Stimulated activated effector memory CD8-positive, alpha-beta T cell treated with anti-CD3 and anti-CD28 coated beads, Interleukin-12 subunit alpha, Interleukin-12 subunit beta, amount 100 ng/mL, for 72 hours (primary cell): ENCODE results near the gene BCKDHA.
A peak's percentile ranks its signal among the peaks of the same experiment; 100 is the strongest.

Experiments used
- ATAC-seq: fragments of 150-1000 bp; cut with Tn5 transposase; 2 replicates; pipeline ENCODE4 v1.10.0; 2021
- DNase-seq, 2 donors: peaks; one replicate each; pipeline ENCODE4 v3.0.0; 2021 to 2022; ENCODE audit warnings: low spot score in 2 of 2
- H3K27ac Mint-ChIP-seq: one replicate; pipeline ENCODE4 v1.8.0; 2022; ENCODE audit warnings: mild to moderate bottlenecking, mixed read lengths
- H3K36me3 Mint-ChIP-seq: one replicate; pipeline ENCODE4 v1.8.0; 2022; ENCODE audit warnings: mild to moderate bottlenecking, mixed read lengths
- H3K4me1 Mint-ChIP-seq: one replicate; pipeline ENCODE4 v1.8.0; 2022; ENCODE audit warnings: mixed read lengths
- H3K4me3 Mint-ChIP-seq: one replicate; pipeline ENCODE4 v1.8.0; 2022; ENCODE audit warnings: mild to moderate bottlenecking, mixed read lengths
- H3K9me3 Mint-ChIP-seq: one replicate; pipeline ENCODE4 v1.8.0; 2022; ENCODE audit warnings: mixed read lengths

Gene BCKDHA

GRCh38 chr19:41397086-41398049 lies at the start of gene BCKDHA, which contains the start of gene EXOSC5:
Gene BCKDHA (plus strand): TSS chr19:41397818. CDS start chr19:41397828, 10 bp downstream.
Gene EXOSC5 (minus strand): TSS chr19:41397359. CDS start chr19:41397328, 31 bp downstream.
- Mint-ChIP-seq H3K4me3 (peak within 1 kb of the TSS; percentile 99), H3K36me3 (peaks cover 32% of the 10 kb centered on the region), H3K27ac (peak within 1 kb of the TSS; percentile 100), H3K4me1 (peaks cover 57% of the 10 kb centered on the region), H3K9me3 (no peaks in the 10 kb centered on the region)
- peak; percentile 95 to 97 for DNase-seq
- peak; percentile 99 for ATAC-seq

- ATAC-seq (no peak), DNase-seq (no peak)
- Mint-ChIP-seq H3K36me3 (peaks cover 84% of the 10 kb centered on the region), H3K9me3 (no peaks in the 10 kb centered on the region), H3K4me3 (peak overlapping the region; percentile 94), H3K27ac (peak overlapping the region; percentile 91), H3K4me1 (peaks cover 49% of the 10 kb centered on the region)
These were observed 46.8 kb upstream of the BCKDHA start for GRCh38 chr19:41350735-41351338.

GRCh38 chr19:41351339-41352245 lies 46.0 kb upstream of the BCKDHA start:
- H3K9me3 Mint-ChIP-seq: no peaks in the 10 kb centered on the region
- ATAC-seq (peak; percentile 75), DNase-seq (peak; percentile 73 to 91)
- peak overlapping the region; percentile 91 for H3K27ac Mint-ChIP-seq
- H3K4me1 Mint-ChIP-seq: peaks cover 57% of the 10 kb centered on the region
- peaks cover 77% of the 10 kb centered on the region for H3K36me3 Mint-ChIP-seq
- peak overlapping the region; percentile 94 for H3K4me3 Mint-ChIP-seq

GRCh38 chr19:41352279-41352608 lies 45.4 kb upstream of the BCKDHA start:
- DNase-seq (no peak), ATAC-seq (no peak)
- Mint-ChIP-seq H3K9me3 (no peaks in the 10 kb centered on the region), H3K27ac (peak overlapping the region; percentile 91), H3K36me3 (peaks cover 70% of the 10 kb centered on the region), H3K4me3 (peak overlapping the region; percentile 94), H3K4me1 (peaks cover 63% of the 10 kb centered on the region)

GRCh38 chr19:41352609-41353465 lies 44.8 kb upstream of the BCKDHA start:
- Mint-ChIP-seq H3K36me3 (peaks cover 64% of the 10 kb centered on the region), H3K27ac (peak overlapping the region; percentile 91), H3K4me3 (peak overlapping the region; percentile 94), H3K9me3 (no peaks in the 10 kb centered on the region), H3K4me1 (peaks cover 69% of the 10 kb centered on the region)
- DNase-seq (peak; percentile 68 to 90), ATAC-seq (peak; percentile 26)

GRCh38 chr19:41353466-41354342 lies 43.9 kb upstream of the BCKDHA start, which contains the start of gene TGFB1:
Gene TGFB1 (minus strand): TSS chr19:41353922. CDS start chr19:41353044, 878 bp downstream.
- peaks cover 56% of the 10 kb centered on the region for H3K36me3 Mint-ChIP-seq
- H3K4me1 Mint-ChIP-seq: peaks cover 68% of the 10 kb centered on the region
- H3K9me3 Mint-ChIP-seq: no peaks in the 10 kb centered on the region
- H3K27ac Mint-ChIP-seq: peak within 1 kb of the TSS; percentile 91
- DNase-seq: peak; percentile 89 to 96
- peak within 1 kb of the TSS; percentile 94 for H3K4me3 Mint-ChIP-seq
- ATAC-seq: peak; percentile 68

GRCh38 chr19:41354343-41354953 lies 43.2 kb upstream of the BCKDHA start:
- Mint-ChIP-seq H3K27ac (peak overlapping the region; percentile 91), H3K36me3 (peaks cover 48% of the 10 kb centered on the region), H3K4me3 (peak overlapping the region; percentile 94), H3K9me3 (no peaks in the 10 kb centered on the region), H3K4me1 (peaks cover 61% of the 10 kb centered on the region)
- ATAC-seq (no peak), DNase-seq (peak in 1 of 2 donors; percentile 55)

GRCh38 chr19:41355035-41355434 lies 42.6 kb upstream of the BCKDHA start:
- H3K4me1 Mint-ChIP-seq: peaks cover 55% of the 10 kb centered on the region

GRCh38 chr19:41355802-41356201 lies 41.8 kb upstream of the BCKDHA start:
- Mint-ChIP-seq H3K36me3 (peaks cover 40% of the 10 kb centered on the region), H3K27ac (peak overlapping the region; percentile 76), H3K4me3 (peak overlapping the region; percentile 49), H3K4me1 (peaks cover 48% of the 10 kb centered on the region), H3K9me3 (no peaks in the 10 kb centered on the region)
- ATAC-seq (no peak), DNase-seq (no peak)

More at GRCh38 chr19:41355035-41355434, 42.6 kb upstream of the BCKDHA start:
- Mint-ChIP-seq H3K36me3 (peaks cover 46% of the 10 kb centered on the region), H3K4me3 (peak overlapping the region; percentile 49), H3K27ac (peak overlapping the region; percentile 76), H3K9me3 (no peaks in the 10 kb centered on the region)
- peak in 1 of 2 donors; percentile 55 for DNase-seq
- ATAC-seq: no peak

- ATAC-seq: no peak
- Mint-ChIP-seq H3K9me3 (no peaks in the 10 kb centered on the region), H3K4me1 (peaks cover 45% of the 10 kb centered on the region), H3K4me3 (peak overlapping the region; percentile 49), H3K36me3 (peaks cover 27% of the 10 kb centered on the region), H3K27ac (peak overlapping the region; percentile 76)
- DNase-seq: no peak
These were observed 40.5 kb upstream of the BCKDHA start for GRCh38 chr19:41356984-41357739.

GRCh38 chr19:41357746-41358145 lies 39.9 kb upstream of the BCKDHA start:
- DNase-seq (no peak), ATAC-seq (no peak)
- peaks cover 21% of the 10 kb centered on the region for H3K36me3 Mint-ChIP-seq
- peak overlapping the region; percentile 49 for H3K4me3 Mint-ChIP-seq
- peak overlapping the region; percentile 76 for H3K27ac Mint-ChIP-seq
- H3K4me1 Mint-ChIP-seq: peaks cover 45% of the 10 kb centered on the region
- no peaks in the 10 kb centered on the region for H3K9me3 Mint-ChIP-seq

GRCh38 chr19:41359741-41360140 lies 37.9 kb upstream of the BCKDHA start:
- no peak for ATAC-seq
- H3K9me3 Mint-ChIP-seq: no peaks in the 10 kb centered on the region
- peaks cover 53% of the 10 kb centered on the region for H3K4me1 Mint-ChIP-seq
- peaks cover 17% of the 10 kb centered on the region for H3K36me3 Mint-ChIP-seq
- DNase-seq: no peak
- H3K27ac Mint-ChIP-seq: no peak overlapping the region
- no peak overlapping the region for H3K4me3 Mint-ChIP-seq
